ENCODE measurements around the gene HMCN2.

Gene HMCN2

DNA sequence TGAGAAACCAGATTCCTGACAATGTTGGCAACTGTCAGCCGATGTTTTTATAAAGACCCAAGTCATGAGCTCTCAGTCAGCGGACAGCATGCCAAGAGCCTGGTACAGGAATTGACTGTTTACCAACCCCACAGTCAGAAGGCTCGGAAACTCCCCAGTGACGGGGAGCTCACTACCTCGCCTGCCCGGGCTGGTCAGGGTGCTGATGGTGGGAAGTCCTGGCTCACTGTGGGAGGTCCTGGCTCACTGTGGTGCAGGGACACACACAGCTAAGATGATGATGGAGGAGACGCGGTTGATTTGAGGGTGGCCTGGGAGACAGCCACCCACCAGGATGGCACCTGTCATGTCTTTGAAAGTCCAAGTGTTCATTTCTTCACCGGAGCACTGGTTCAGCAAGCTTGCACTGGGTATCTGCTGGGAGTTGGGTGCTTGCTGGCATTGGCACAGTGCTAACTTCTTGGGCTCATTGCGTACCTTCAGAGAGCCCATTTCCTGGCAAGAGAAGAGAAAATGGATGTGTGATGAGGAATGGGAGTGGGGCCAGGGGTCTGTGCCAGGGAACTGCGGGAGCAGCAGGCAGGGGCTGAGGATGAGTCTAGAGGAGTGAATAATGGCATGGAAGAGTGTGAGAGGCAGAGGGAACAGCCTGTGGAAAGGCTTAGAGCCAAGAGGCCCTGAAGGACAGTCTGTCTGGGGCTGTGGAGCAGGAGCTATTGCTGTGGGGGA, 194.5 kb downstream of the HMCN2 start:
- no peaks in the 10 kb centered on the region for H3K79me2 ChIP-seq
- H3K36me3 ChIP-seq (ENCODE audit: control insufficient read depth, insufficient read depth, low read length): no peaks in the 10 kb centered on the region
- H3K4me1 ChIP-seq: no peaks in the 10 kb centered on the region
- H3K4me3 ChIP-seq (ENCODE audit: low read depth, low read length): no peak overlapping the region
- H3K9me3 ChIP-seq (ENCODE audit: control insufficient read depth, low read length): no peaks in the 10 kb centered on the region
- no peak overlapping the region for H3K9ac ChIP-seq
- no peak overlapping the region for H3K4me2 ChIP-seq (ENCODE audit: low read length)
- TF ChIP-seq, protein P1, sequence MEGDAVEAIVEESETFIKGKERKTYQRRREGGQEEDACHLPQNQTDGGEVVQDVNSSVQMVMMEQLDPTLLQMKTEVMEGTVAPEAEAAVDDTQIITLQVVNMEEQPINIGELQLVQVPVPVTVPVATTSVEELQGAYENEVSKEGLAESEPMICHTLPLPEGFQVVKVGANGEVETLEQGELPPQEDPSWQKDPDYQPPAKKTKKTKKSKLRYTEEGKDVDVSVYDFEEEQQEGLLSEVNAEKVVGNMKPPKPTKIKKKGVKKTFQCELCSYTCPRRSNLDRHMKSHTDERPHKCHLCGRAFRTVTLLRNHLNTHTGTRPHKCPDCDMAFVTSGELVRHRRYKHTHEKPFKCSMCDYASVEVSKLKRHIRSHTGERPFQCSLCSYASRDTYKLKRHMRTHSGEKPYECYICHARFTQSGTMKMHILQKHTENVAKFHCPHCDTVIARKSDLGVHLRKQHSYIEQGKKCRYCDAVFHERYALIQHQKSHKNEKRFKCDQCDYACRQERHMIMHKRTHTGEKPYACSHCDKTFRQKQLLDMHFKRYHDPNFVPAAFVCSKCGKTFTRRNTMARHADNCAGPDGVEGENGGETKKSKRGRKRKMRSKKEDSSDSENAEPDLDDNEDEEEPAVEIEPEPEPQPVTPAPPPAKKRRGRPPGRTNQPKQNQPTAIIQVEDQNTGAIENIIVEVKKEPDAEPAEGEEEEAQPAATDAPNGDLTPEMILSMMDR (IDR thresholded peaks at IDR 0.05): no peak
- no peak overlapping the region for H2AFZ ChIP-seq
- H3K27ac ChIP-seq: no peak overlapping the region
- H3K27me3 ChIP-seq (ENCODE audit: control insufficient read depth, insufficient read depth, low read length): no peaks in the 10 kb centered on the region

GRCh38 chr9:130461218-130461630, 195.7 kb downstream of the HMCN2 start:
- Histone ChIP-seq H2AFZ (no peak overlapping the region), H3K27ac (no peak overlapping the region), H3K9ac (no peak overlapping the region), H3K4me3 (ENCODE audit: low read depth, low read length) (no peak overlapping the region), H3K4me1 (no peaks in the 10 kb centered on the region), H3K27me3 (ENCODE audit: control insufficient read depth, insufficient read depth, low read length) (no peaks in the 10 kb centered on the region), H3K79me2 (no peaks in the 10 kb centered on the region), H3K36me3 (ENCODE audit: control insufficient read depth, insufficient read depth, low read length) (no peaks in the 10 kb centered on the region), H3K4me2 (ENCODE audit: low read length) (no peak overlapping the region), H3K9me3 (ENCODE audit: control insufficient read depth, low read length) (no peaks in the 10 kb centered on the region)
- TF ChIP-seq, protein P1 (IDR thresholded peaks at IDR 0.05): peak; percentile 76

DNA sequence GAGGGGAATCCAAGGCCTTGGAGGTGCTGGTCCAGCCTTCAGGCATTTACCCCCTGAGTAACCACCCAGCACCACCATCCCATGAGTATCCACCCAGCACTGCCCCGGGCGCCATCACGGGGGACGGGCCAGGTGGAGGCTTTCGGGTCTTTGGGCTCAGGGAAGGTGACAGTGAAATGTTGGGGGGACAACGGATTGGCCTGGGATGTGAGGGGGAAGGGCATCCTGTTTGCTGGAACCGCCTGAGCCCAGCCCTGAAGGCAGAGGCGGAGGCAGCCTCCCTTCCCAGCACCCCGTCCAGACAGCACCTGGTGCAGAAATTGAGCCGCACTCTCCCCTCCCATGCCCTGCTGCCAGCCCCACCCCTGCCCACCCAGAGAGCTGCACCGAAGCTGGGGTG, 196.2 kb downstream of the HMCN2 start:
- no peak overlapping the region for H2AFZ ChIP-seq
- no peak overlapping the region for H3K9ac ChIP-seq
- no peak overlapping the region for H3K27ac ChIP-seq
- no peaks in the 10 kb centered on the region for H3K36me3 ChIP-seq (ENCODE audit: control insufficient read depth, insufficient read depth, low read length)
- TF ChIP-seq, protein P1 (IDR thresholded peaks at IDR 0.05): no peak
- no peaks in the 10 kb centered on the region for H3K79me2 ChIP-seq
- H3K9me3 ChIP-seq (ENCODE audit: control insufficient read depth, low read length): no peaks in the 10 kb centered on the region
- no peaks in the 10 kb centered on the region for H3K4me1 ChIP-seq
- H3K27me3 ChIP-seq (ENCODE audit: control insufficient read depth, insufficient read depth, low read length): no peaks in the 10 kb centered on the region
- H3K4me2 ChIP-seq (ENCODE audit: low read length): no peak overlapping the region
- no peak overlapping the region for H3K4me3 ChIP-seq (ENCODE audit: low read depth, low read length)

DNA sequence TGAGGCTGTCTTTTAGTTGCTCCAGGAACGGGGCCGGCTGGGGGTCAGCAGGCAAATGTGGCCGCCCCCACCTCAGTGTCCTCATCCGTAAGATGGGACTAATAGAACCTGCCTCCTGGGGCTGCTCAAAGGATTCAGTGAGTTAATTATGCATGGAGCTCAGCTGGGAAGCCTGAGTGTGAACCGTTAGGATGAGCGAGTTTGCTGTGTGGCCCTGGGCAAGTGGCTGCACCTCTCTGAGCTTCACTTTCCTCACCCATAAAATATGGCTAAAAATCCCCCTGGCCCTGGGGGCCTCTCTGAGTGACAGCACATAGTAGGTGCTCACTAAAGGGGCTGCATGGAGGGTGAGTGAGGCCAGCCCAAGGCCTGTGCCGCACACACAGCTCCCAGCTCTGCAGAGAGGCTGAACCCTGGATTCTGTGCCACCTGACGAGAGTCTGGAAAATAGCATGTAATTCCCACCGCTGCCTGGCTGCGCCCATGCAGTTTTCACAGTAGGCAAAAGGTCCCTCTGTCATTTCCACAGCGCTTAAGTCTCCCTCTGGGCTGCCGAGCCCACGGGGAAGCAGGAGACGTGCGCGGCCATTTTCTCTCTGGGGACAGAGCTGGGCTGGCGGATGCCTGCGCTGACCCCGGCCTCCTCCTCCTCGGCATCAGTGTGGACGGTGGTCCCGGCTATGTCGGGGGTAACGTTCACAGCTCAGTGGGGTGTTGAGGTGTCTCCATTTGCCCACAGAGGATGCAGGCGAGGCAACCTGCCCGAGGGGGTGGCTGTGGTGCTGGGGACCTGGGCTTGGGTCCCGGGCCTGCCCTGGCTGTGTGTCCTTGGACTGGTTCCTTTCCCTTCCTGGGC, 197.4 kb downstream of the HMCN2 start:
- no peak overlapping the region for H2AFZ ChIP-seq
- H3K36me3 ChIP-seq (ENCODE audit: control insufficient read depth, insufficient read depth, low read length): no peaks in the 10 kb centered on the region
- no peaks in the 10 kb centered on the region for H3K27me3 ChIP-seq (ENCODE audit: control insufficient read depth, insufficient read depth, low read length)
- no peaks in the 10 kb centered on the region for H3K4me1 ChIP-seq
- no peak overlapping the region for H3K9ac ChIP-seq
- H3K27ac ChIP-seq: no peak overlapping the region
- no peaks in the 10 kb centered on the region for H3K9me3 ChIP-seq (ENCODE audit: control insufficient read depth, low read length)
- no peak overlapping the region for H3K4me3 ChIP-seq (ENCODE audit: low read depth, low read length)
- TF ChIP-seq, protein P1 (IDR thresholded peaks at IDR 0.05): no peak
- H3K4me2 ChIP-seq (ENCODE audit: low read length): no peak overlapping the region
- no peaks in the 10 kb centered on the region for H3K79me2 ChIP-seq

Measured in parathyroid adenoma (tissue), 2 donors.